Left cardiac atrium (tissue), 4 donors: Measurements from ENCODE around the gene SZRD1. TPM values are rescaled to one million over a fixed set of nuclear protein-coding genes. Genes with fewer than 3 reads are reported as not detected.

Source experiments
- ATAC-seq, 2 donors: fragments of 200-7000 bp; cut with Tn5 transposase; one replicate each; pipeline ENCODE4 v1.9.1; 2020; ENCODE audit warnings: mild to moderate bottlenecking in 2 of 2, moderate library complexity in 2 of 2
- DNase-seq: peaks from one replicate; pipeline ENCODE4 v3.0.0-alpha.2; 2020
- intact Hi-C, 2 donors: fragments of 100-400 bp; cut with DNase I; formaldehyde crosslinking; loops; one replicate each; pipeline versions ENCODE4 v1.14.1 to v1.15.1; 2022 to 2023
- total RNA-seq, 2 donors: library from RNA; stranded (reverse); fragmentation: NEBNext Ultra II Directional; extraction: Animal tissue kit (Norgen Biotek cat#: 25700); gene quantifications; one replicate each; pipeline ENCODE4 v1.2.1, GENCODE V29; 2021
- donor health status: DM: no; HTN: yes; CAD: no.
- donor health status: DM: no; HTN: yes; CAD: no; lungs with severe emphysema.
- donor health status: DM: yes; HTN: yes; CAD: no.
- donor health status: Dilated cardiomyopathy.

SZRD1 gene
- total RNA-seq, 2 donors from 2014 or later = 98.0 to 112 TPM

- DNase-seq (no peak), ATAC-seq (no peak)
- intact Hi-C loops = no loop called here
Measured at GRCh38 chr1:16425125-16426025, 58.3 kb downstream of the SZRD1 start.

- DNase-seq = no peak
- no peak for ATAC-seq
- intact Hi-C loops = no loop called here
Measured at GRCh38 chr1:16430606-16431005, 63.6 kb downstream of the SZRD1 start.

GRCh38 chr1:16433030-16433429 lies 66.0 kb downstream of the SZRD1 start:
- peak in 1 of 2 donors; percentile 40 for ATAC-seq
- intact Hi-C loops = no loop called here

GRCh38 chr1:16434007-16434406 lies 67.0 kb downstream of the SZRD1 start:
- DNase-seq (no peak), ATAC-seq (no peak)
- intact Hi-C loops = no loop called here

More at GRCh38 chr1:16433030-16433429, 66.0 kb downstream of the SZRD1 start:
- no peak for DNase-seq

GRCh38 chr1:16434501-16434900 lies 67.5 kb downstream of the SZRD1 start:
- no peak for ATAC-seq
- intact Hi-C loops = no loop called here
- no peak for DNase-seq

GRCh38 chr1:16436946-16437474 lies 70.0 kb downstream of the SZRD1 start, which contains the start of gene SPATA21:
Gene SPATA21, minus strand, starts transcription at chr1:16437424. Its CDS starts 6,053 bp downstream, at chr1:16431371.
- DNase-seq (no peak), ATAC-seq (no peak)
- intact Hi-C loops = no loop called here

GRCh38 chr1:16438516-16438915 lies 71.5 kb downstream of the SZRD1 start:
- ATAC-seq = no peak
- intact Hi-C loops = no loop called here
- DNase-seq = no peak

- intact Hi-C loops = no loop called here
- ATAC-seq (no peak), DNase-seq (no peak)
Measured at GRCh38 chr1:16438924-16439323, 71.9 kb downstream of the SZRD1 start.

- no peak for DNase-seq
- ATAC-seq = peak; percentile 19 to 31
- intact Hi-C loops = loop anchor here in 1 of 2 donors (2.0 kb wide), 1 partner anchor 71 kb away; no protein-coding TSS in a partner anchor
Measured at GRCh38 chr1:16440131-16440469, 73.1 kb downstream of the SZRD1 start.

GRCh38 chr1:16440470-16441281 lies 73.6 kb downstream of the SZRD1 start, which contains the start of gene NECAP2:
Gene NECAP2, plus strand, starts transcription at chr1:16440724. Its CDS starts 38 bp downstream, at chr1:16440762.
- ATAC-seq = peak; percentile 94 to 96
- intact Hi-C loops = loop anchor here in 1 of 2 donors (2.0 kb wide), 1 partner anchor 72 kb away; no protein-coding TSS in a partner anchor
- peak; percentile 96 for DNase-seq

GRCh38 chr1:16441282-16441665 lies 74.2 kb downstream of the SZRD1 start:
- peak in 1 of 2 donors; percentile 1 for ATAC-seq
- DNase-seq = no peak
- intact Hi-C loops = loop anchor here in 1 of 2 donors (2.0 kb wide), 1 partner anchor 72 kb away; no protein-coding TSS in a partner anchor

- ATAC-seq = no peak
- intact Hi-C loops = no loop called here
- no peak for DNase-seq
Measured at GRCh38 chr1:16442265-16442664, 75.2 kb downstream of the SZRD1 start.

- no peak for DNase-seq
- intact Hi-C loops = no loop called here
- no peak for ATAC-seq
Measured at GRCh38 chr1:16442941-16443340, 75.9 kb downstream of the SZRD1 start.

GRCh38 chr1:16443975-16444770 lies 77.1 kb downstream of the SZRD1 start:
- ATAC-seq (peak in 1 of 2 donors; percentile 9), DNase-seq (no peak)
- intact Hi-C loops = no loop called here

GRCh38 chr1:16445052-16445451 lies 78.0 kb downstream of the SZRD1 start:
- DNase-seq = no peak
- intact Hi-C loops = no loop called here

GRCh38 chr1:16446116-16446515 lies 79.1 kb downstream of the SZRD1 start:
- ATAC-seq = no peak
- intact Hi-C loops = no loop called here
- no peak for DNase-seq

More at GRCh38 chr1:16445052-16445451, 78.0 kb downstream of the SZRD1 start:
- ATAC-seq = no peak

GRCh38 chr1:16447641-16448040 lies 80.6 kb downstream of the SZRD1 start:
- intact Hi-C loops = no loop called here
- DNase-seq (no peak), ATAC-seq (no peak)
